PC-3 (cell line): ENCODE results near the gene NUP93.

Source experiments
- EZH2 ChIP-seq: fragments of 300-600 bp; sonication (generic); IDR thresholded peaks from one replicate; pipeline ENCODE4 v1.6.1; 2017; ENCODE audit warnings: antibody characterized with exemption, mild to moderate bottlenecking, low read length; ENCODE audit not compliant: unreplicated experiment
- TF ChIP-seq, protein P1 (sequence below): fragments of 300-600 bp; sonication (generic); conservative IDR thresholded peaks from 2 replicates; pipeline ENCODE4 v1.5.1; 2017; ENCODE audit warnings: antibody characterized with exemption, low read depth, mild to moderate bottlenecking, low read length

GRCh38 chr16:56879276-56879675 is 149.3 kb downstream of the NUP93 start:
- TF ChIP-seq EZH2 = no peak
- TF ChIP-seq, protein P1, sequence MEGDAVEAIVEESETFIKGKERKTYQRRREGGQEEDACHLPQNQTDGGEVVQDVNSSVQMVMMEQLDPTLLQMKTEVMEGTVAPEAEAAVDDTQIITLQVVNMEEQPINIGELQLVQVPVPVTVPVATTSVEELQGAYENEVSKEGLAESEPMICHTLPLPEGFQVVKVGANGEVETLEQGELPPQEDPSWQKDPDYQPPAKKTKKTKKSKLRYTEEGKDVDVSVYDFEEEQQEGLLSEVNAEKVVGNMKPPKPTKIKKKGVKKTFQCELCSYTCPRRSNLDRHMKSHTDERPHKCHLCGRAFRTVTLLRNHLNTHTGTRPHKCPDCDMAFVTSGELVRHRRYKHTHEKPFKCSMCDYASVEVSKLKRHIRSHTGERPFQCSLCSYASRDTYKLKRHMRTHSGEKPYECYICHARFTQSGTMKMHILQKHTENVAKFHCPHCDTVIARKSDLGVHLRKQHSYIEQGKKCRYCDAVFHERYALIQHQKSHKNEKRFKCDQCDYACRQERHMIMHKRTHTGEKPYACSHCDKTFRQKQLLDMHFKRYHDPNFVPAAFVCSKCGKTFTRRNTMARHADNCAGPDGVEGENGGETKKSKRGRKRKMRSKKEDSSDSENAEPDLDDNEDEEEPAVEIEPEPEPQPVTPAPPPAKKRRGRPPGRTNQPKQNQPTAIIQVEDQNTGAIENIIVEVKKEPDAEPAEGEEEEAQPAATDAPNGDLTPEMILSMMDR = no peak
